Esophagus muscularis mucosa (tissue), 4 donors: ENCODE results near the gene KCNQ2. TPM values are rescaled to one million over a fixed set of nuclear protein-coding genes. Genes with fewer than 3 reads are reported as not detected.

ENCODE experiments used
- DNase-seq: peaks from one replicate; pipeline ENCODE4 v3.0.0-alpha.2; 2017; ENCODE audit errors: extremely low spot score
- H3K27ac ChIP-seq, 4 donors: fragments of 200-600 bp; sonication (generic); replicated peaks in 1 of 4; 1 replicate in 3 of 4; 2 replicates in 1 of 4; pipeline ENCODE4 v1.5.1; 2016 to 2019; ENCODE audit warnings: mild to moderate bottlenecking in 1 of 4
- H3K27me3 ChIP-seq, 4 donors: fragments of 200-600 bp; sonication (generic); one replicate each; pipeline versions ENCODE4 v1.5.1 to v1.6.0; 2016 to 2019
- H3K36me3 ChIP-seq, 4 donors: fragments of 200-600 bp; sonication (generic); one replicate each; pipeline ENCODE4 v1.5.1; 2016 to 2019
- H3K4me1 ChIP-seq, 4 donors: fragments of 200-600 bp; sonication (generic); one replicate each; pipeline ENCODE4 v1.5.1; 2016 to 2019
- H3K4me3 ChIP-seq, 4 donors: fragments of 200-600 bp; sonication (generic); 1 replicate in 2 of 4; 2 replicates in 2 of 4; pipeline ENCODE4 v1.5.1; 2016 to 2019; ENCODE audit warnings: mild to moderate bottlenecking in 4 of 4, moderate library complexity in 1 of 4
- H3K9me3 ChIP-seq, 4 donors: fragments of 200-600 bp; sonication (generic); 1 replicate in 3 of 4; 2 replicates in 1 of 4; pipeline ENCODE4 v1.5.1; 2016 to 2019
- CTCF ChIP-seq, 3 experiments: fragments of 200-600 bp in 2 of 3; fragments of 450-650 bp in 1 of 3; sonication (generic) in 2 of 3; IDR thresholded peaks; one replicate each; pipeline ENCODE4 v1.5.1; 2017 to 2019; ENCODE audit warnings: antibody characterized with exemption in 3 of 3, mild to moderate bottlenecking in 2 of 3, moderate library complexity in 1 of 3
- EP300 ChIP-seq: sonication (generic); formaldehyde crosslinking; IDR thresholded peaks from one replicate; pipeline ENCODE4 v1.6.1; 2017; ENCODE audit warnings: antibody characterized with exemption
- POLR2A ChIP-seq: fragments of 450-650 bp; IDR thresholded peaks from one replicate; pipeline ENCODE4 v1.6.1; 2017; ENCODE audit warnings: antibody characterized with exemption, moderate library complexity, mild to moderate bottlenecking, low read depth
- POLR2AphosphoS5 ChIP-seq, 2 donors: sonication (generic); formaldehyde crosslinking; IDR thresholded peaks; one replicate each; pipeline ENCODE4 v1.6.1; 2017; ENCODE audit warnings: antibody characterized with exemption in 2 of 2
- WGBS: methylation state at CpG from one replicate; pipeline ENCODE4 v1.1.5; 2018; 5-methylcytosine and 5-hydroxymethylcytosine counted together
- intact Hi-C: fragments of 100-400 bp; cut with DNase I; formaldehyde crosslinking; loops from one replicate; pipeline ENCODE4 v1.15.1; 2023
- total RNA-seq, 4 donors: library from RNA; depleted of rRNA; stranded (reverse); fragments of >200 nt; gene quantifications; one replicate each; pipeline versions ENCODE4 v1.1.0 to v1.2.1, GENCODE V29; 2016

Gene KCNQ2
- total RNA-seq, 4 donors from 2014 or later, result 0.11 to 1.6 (median 0.50) TPM; not detected in 1

GRCh38 chr20:63363013-63363957 is 109.2 kb downstream of the KCNQ2 start:
- H3K27me3 ChIP-seq, result peaks cover 0 to 98% (median 24%) of the 10 kb centered on the region in 4 donors
- peaks cover 5 to 13% (median 9%) of the 10 kb centered on the region in 4 donors for H3K4me1 ChIP-seq
- WGBS, result 73% methylated on average over 14 of the region's 23 CpGs
- intact Hi-C loops, result no loop called here
- H3K27ac ChIP-seq, result no peak overlapping the region
- H3K4me3 ChIP-seq, result no peak overlapping the region
- TF ChIP-seq EP300, result no peak
- TF ChIP-seq POLR2A, result no peak
- no peak for TF ChIP-seq CTCF (IDR thresholded peaks at IDR 0.05)
- no peaks in the 10 kb centered on the region for H3K9me3 ChIP-seq
- DNase-seq, result no peak
- no peaks in the 10 kb centered on the region for H3K36me3 ChIP-seq

GRCh38 chr20:63362436-63363009 is 109.9 kb downstream of the KCNQ2 start:
- no peak overlapping the region for H3K27ac ChIP-seq
- no peaks in the 10 kb centered on the region for H3K36me3 ChIP-seq
- TF ChIP-seq POLR2A (no peak), CTCF (IDR thresholded peaks at IDR 0.05) (no peak), POLR2AphosphoS5 (IDR thresholded peaks at IDR 0.05) (no peak), EP300 (no peak)
- no peak for DNase-seq
- H3K27me3 ChIP-seq, result peaks cover 0 to 96% (median 24%) of the 10 kb centered on the region in 4 donors
- H3K4me3 ChIP-seq, result no peak overlapping the region
- H3K9me3 ChIP-seq, result no peaks in the 10 kb centered on the region
- intact Hi-C loops, result no loop called here
- H3K4me1 ChIP-seq, result peaks cover 5 to 13% (median 9%) of the 10 kb centered on the region in 4 donors
- 70% methylated on average over 10 of the region's 16 CpGs for WGBS

- TF ChIP-seq POLR2A (no peak), CTCF (IDR thresholded peaks at IDR 0.05) (no peak), POLR2AphosphoS5 (IDR thresholded peaks at IDR 0.05) (no peak), EP300 (no peak)
- 10% methylated on average over 17 of the region's 50 CpGs for WGBS
- DNase-seq, result no peak
- H3K36me3 ChIP-seq, result no peaks in the 10 kb centered on the region
- peaks cover 5 to 13% (median 9%) of the 10 kb centered on the region in 4 donors for H3K4me1 ChIP-seq
- no peak overlapping the region for H3K27ac ChIP-seq
- H3K4me3 ChIP-seq, result no peak overlapping the region
- H3K27me3 ChIP-seq, result peaks cover 0 to 92% (median 24%) of the 10 kb centered on the region in 4 donors
- intact Hi-C loops, result no loop called here
- H3K9me3 ChIP-seq, result no peaks in the 10 kb centered on the region
Observed at GRCh38 chr20:63361519-63362435, 110.7 kb downstream of the KCNQ2 start.

GRCh38 chr20:63360850-63361518 is 111.5 kb downstream of the KCNQ2 start, which contains the start of gene CHRNA4:
Gene CHRNA4, minus strand, starts transcription at chr20:63361349. Its CDS starts 184 bp downstream, at chr20:63361165.
- Histone ChIP-seq H3K27ac (no peak within 1 kb of the TSS), H3K9me3 (no peaks in the 10 kb centered on the region), H3K4me3 (peak within 1 kb of the TSS; percentile 1 to 33 (median 24)), H3K27me3 (peaks cover 0 to 94% (median 24%) of the 10 kb centered on the region in 4 donors), H3K4me1 (peaks cover 5 to 13% (median 9%) of the 10 kb centered on the region in 4 donors), H3K36me3 (no peaks in the 10 kb centered on the region)
- intact Hi-C loops, result no loop called here
- TF ChIP-seq POLR2AphosphoS5 (IDR thresholded peaks at IDR 0.05) (no peak), CTCF (IDR thresholded peaks at IDR 0.05) (no peak), POLR2A (no peak), EP300 (no peak)
- DNase-seq, result no peak
- WGBS, result 11% methylated on average over 3 of the region's 79 CpGs
